Stimulated activated CD4-positive, alpha-beta T cell treated with anti-CD3 and anti-CD28 coated beads, Interleukin-4, amount 100 ng/mL, for 24 hours (primary cell): ENCODE results near the gene CD27.
"Not testable (repeated sequence)": the region's sequence is repeated elsewhere in the genome, so short reads cannot be mapped to it uniquely, and the experiment has no call there.

Experiments
- DNase-seq: peaks from one replicate; pipeline ENCODE4 v3.0.0-alpha.2; 2020

Gene CD27

DNA sequence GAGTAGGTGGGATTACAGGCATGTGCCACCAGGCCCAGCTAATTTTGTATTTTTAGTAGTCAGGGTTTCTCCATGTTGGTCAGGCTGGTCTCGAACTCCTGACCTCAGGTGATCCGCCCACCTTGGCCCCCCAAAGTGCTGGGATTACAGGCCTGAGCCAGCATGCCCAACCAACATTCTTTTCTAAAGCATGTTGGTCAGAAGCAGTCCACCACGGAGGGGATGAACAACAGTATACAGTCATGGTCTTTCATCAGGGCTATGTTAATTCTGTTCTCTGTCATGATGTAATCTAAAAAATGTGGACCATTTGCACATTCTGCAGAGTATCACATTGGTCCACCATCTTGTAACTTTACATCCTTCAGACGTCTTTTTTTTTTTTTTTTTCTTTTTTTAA is 44.7 kb downstream of the CD27 start:
- DNase-seq: no peak

DNA sequence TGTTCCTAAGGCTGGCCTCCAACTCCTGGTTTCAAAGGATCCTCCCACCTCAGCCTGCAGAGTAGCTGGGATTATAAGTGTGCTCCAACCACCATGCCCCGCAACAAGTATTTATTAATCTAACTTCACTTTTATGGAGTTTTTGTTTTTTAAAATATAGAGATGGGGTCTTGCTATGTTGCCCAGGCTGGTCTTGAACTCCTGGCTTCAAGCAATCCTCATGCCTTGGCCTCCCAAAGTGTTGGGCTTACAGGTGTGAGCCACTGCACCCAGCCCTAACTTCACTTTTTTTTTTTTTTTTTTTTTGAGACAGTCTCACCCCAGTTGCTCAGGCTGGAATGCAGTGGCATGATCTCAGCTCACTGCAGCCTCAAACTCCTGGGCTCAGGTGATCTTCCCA is 45.9 kb downstream of the CD27 start:
- not testable (repeated sequence) for DNase-seq

GRCh38 chr12:6492838-6493496 is 48.2 kb downstream of the CD27 start, which contains the start of gene MRPL51:
TSS of gene MRPL51 (minus strand) at chr12:6493262. CDS start at chr12:6493136, 126 bp downstream.
- peak; percentile 98 for DNase-seq

- DNase-seq: peak; percentile 96
These were observed 48.9 kb downstream of the CD27 start, which contains the start of gene NCAPD2 for GRCh38 chr12:6493497-6494257. TSS of gene NCAPD2 (plus strand) at chr12:6494102. CDS start at chr12:6495099, 997 bp downstream.

- peak; percentile 11 for DNase-seq
These were observed 49.5 kb downstream of the CD27 start for GRCh38 chr12:6494258-6494743.

DNA sequence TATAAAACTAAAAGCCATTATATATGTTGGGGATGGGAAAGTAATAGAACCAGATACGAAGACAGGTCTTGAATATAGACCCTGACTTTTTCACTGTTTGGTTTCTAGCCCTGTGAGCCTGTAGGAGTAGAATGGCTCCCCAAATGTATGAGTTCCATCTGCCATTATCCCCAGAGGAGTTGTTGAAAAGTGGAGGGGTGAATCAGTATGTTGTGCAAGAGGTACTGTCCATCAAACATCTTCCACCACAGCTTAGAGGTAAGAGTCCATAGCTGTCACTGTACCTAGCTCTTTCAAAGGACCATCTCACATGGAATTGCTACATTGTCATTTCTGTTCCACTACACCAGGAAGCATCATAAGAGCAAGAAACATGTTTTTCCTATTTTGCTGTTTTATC is 50.2 kb downstream of the CD27 start:
- no peak for DNase-seq

GRCh38 chr12:6497291-6497690 is 52.5 kb downstream of the CD27 start:
- DNase-seq: not testable (repeated sequence)

DNA sequence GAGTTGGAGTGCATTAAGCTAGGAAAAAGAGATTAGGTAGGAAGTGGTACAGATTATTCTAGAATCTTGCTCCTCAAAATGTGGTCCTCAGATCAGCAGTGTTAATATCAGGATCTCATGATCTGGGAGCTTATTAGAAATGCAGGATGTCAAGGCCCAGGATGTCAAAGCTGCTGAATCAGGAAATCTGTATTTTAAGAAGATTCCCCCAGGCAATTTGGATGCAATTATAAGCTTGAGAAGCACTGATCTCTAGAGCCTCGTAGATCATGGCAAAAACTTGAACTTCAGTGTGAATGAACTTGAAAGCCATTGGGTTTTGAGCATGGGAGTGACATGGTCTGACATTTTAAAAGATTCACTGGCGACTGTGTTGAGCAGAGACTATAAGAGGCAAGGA is 55.7 kb downstream of the CD27 start:
- DNase-seq: no peak
